ENCODE results near the gene RASAL2. TPM values are rescaled to one million over a fixed set of nuclear protein-coding genes. Genes with fewer than 3 reads are reported as not detected.
A peak's percentile ranks its signal among the peaks of the same experiment; 100 is the strongest.

The RASAL2 gene
- total RNA-seq, 1 donor from 2014 or later, result 35.7 TPM

DNA sequence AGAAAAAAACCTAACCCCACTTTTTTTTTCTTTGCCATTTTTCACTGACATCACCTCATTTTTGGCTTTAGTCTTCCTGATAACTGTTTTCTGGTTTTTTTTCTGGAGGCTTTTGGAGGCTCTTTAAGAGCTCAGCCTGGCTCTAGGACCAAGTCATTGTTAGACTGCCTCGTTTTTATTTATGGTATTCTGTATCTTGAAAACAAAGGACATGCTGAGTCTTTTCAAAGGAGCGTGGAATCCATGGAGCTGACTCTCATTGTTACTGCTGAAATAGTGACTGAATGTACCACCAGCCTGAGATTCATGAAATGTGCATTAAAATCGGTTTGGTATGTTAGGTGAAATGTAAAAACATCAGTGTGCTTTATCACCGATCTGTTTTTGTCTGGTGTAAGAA lies 28.0 kb downstream of the RASAL2 start:
- H3K36me3 Mint-ChIP-seq, result peaks cover 18% of the 10 kb centered on the region
- no peak for DNase-seq (ENCODE audit: low spot score in 2 of 2, unreplicated experiment in 2 of 2)
- peaks cover 20% of the 10 kb centered on the region for H3K9me3 Mint-ChIP-seq
- H3K27me3 Mint-ChIP-seq (ENCODE audit: low read depth), result no peaks in the 10 kb centered on the region
- TF ChIP-seq, protein P1, sequence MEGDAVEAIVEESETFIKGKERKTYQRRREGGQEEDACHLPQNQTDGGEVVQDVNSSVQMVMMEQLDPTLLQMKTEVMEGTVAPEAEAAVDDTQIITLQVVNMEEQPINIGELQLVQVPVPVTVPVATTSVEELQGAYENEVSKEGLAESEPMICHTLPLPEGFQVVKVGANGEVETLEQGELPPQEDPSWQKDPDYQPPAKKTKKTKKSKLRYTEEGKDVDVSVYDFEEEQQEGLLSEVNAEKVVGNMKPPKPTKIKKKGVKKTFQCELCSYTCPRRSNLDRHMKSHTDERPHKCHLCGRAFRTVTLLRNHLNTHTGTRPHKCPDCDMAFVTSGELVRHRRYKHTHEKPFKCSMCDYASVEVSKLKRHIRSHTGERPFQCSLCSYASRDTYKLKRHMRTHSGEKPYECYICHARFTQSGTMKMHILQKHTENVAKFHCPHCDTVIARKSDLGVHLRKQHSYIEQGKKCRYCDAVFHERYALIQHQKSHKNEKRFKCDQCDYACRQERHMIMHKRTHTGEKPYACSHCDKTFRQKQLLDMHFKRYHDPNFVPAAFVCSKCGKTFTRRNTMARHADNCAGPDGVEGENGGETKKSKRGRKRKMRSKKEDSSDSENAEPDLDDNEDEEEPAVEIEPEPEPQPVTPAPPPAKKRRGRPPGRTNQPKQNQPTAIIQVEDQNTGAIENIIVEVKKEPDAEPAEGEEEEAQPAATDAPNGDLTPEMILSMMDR (IDR thresholded peaks at IDR 0.05; ENCODE audit: unreplicated experiment), result no peak
- H3K4me1 Mint-ChIP-seq, result peaks cover 19% of the 10 kb centered on the region
- H3K27ac Mint-ChIP-seq, result peak overlapping the region; percentile 74
- H3K4me3 Mint-ChIP-seq, result no peak overlapping the region

DNA sequence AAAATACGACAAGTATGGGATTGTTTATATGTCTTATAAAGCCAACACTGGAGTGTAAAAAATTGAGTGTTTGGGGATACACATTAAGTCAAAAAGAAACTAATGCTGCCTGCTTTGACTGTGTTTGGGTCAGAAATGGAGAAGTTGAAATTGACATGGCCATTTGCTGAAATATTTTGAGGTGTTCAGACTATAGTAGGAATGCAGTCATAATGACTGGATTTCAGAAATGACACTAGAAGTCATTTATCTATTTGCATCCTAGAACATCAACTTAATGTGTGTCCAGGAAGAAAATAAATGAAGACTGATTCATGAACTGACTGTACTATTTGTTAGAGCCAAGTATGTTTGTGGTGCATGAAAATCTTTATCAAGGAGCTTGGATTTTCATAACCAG lies 28.4 kb downstream of the RASAL2 start:
- Mint-ChIP-seq H3K27ac (peak overlapping the region; percentile 74), H3K4me1 (peaks cover 22% of the 10 kb centered on the region), H3K9me3 (peaks cover 20% of the 10 kb centered on the region), H3K4me3 (no peak overlapping the region), H3K36me3 (peaks cover 18% of the 10 kb centered on the region), H3K27me3 (ENCODE audit: low read depth) (no peaks in the 10 kb centered on the region)
- TF ChIP-seq, protein P1 (IDR thresholded peaks at IDR 0.05; ENCODE audit: unreplicated experiment), result no peak
- DNase-seq (ENCODE audit: low spot score in 2 of 2, unreplicated experiment in 2 of 2), result no peak

DNA sequence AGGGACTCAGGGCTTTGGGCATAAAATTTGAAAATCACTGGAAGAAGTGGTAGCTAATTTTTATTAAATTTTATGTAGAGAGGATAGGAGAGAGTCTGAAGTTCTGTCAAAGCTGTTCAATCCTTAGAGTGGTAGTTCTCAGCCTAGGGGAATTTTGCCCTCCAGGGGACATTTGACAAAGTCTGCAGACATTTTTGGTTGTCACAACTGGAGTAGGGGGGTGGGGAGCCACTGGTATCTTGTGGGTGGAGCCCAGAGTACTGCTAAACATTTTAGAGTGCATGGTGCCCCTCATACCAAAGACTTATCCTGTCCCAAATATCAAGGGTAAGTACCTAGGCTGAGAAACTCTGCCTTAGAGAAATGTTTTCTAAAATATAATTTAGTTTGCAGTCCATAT lies 30.2 kb downstream of the RASAL2 start:
- Mint-ChIP-seq H3K9me3 (peaks cover 20% of the 10 kb centered on the region), H3K27ac (no peak overlapping the region), H3K36me3 (peaks cover 18% of the 10 kb centered on the region), H3K27me3 (ENCODE audit: low read depth) (no peaks in the 10 kb centered on the region), H3K4me1 (peaks cover 27% of the 10 kb centered on the region), H3K4me3 (no peak overlapping the region)
- no peak for DNase-seq (ENCODE audit: low spot score in 2 of 2, unreplicated experiment in 2 of 2)
- TF ChIP-seq, protein P1 (IDR thresholded peaks at IDR 0.05; ENCODE audit: unreplicated experiment), result no peak

DNA sequence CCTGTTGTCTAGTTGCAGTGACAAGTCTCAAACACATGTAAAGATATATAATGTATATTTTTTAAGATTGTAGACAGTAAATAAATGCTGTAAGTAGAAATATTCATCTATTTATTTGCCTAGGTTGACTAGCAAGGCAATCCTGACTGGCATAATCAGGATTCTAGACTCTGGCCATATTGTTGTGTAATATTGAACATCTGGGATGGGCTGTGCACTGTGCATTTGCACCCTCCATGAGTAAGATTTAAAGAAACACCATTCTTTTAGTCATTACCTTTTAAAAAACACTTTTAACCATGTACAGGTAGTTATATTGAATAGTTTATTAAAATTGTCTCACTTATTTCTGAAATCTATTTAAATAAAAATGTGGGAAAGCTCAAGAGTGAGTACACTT lies 32.4 kb downstream of the RASAL2 start:
- peaks cover 27% of the 10 kb centered on the region for H3K4me1 Mint-ChIP-seq
- H3K4me3 Mint-ChIP-seq, result no peak overlapping the region
- no peak for DNase-seq (ENCODE audit: low spot score in 2 of 2, unreplicated experiment in 2 of 2)
- H3K36me3 Mint-ChIP-seq, result peaks cover 3% of the 10 kb centered on the region
- no peaks in the 10 kb centered on the region for H3K27me3 Mint-ChIP-seq (ENCODE audit: low read depth)
- no peaks in the 10 kb centered on the region for H3K9me3 Mint-ChIP-seq
- H3K27ac Mint-ChIP-seq, result peak overlapping the region; percentile 75
- TF ChIP-seq, protein P1 (IDR thresholded peaks at IDR 0.05; ENCODE audit: unreplicated experiment), result no peak

DNA sequence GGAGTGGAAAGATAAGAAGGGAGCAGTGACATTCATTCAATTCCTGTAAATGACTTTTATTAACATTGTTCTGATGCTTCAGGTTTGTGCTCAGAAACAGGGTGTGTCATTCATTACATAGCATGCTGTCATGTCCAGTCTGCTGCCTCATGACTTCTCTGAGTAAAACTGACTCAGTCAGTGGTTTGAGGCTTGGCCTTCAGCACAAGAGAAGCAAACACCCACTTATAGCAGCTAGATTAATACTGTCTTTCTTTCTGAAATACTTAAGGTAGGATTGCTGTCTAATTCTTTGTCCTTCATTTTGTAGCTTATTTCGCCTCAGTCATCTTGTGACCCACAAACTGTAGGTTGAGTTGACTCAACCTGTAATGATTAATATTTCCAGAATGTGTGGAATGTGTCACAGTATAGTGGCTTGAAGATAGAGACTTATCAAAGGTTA lies 32.9 kb downstream of the RASAL2 start:
- H3K4me1 Mint-ChIP-seq, result peaks cover 25% of the 10 kb centered on the region
- H3K9me3 Mint-ChIP-seq, result no peaks in the 10 kb centered on the region
- TF ChIP-seq, protein P1 (IDR thresholded peaks at IDR 0.05; ENCODE audit: unreplicated experiment), result no peak
- no peak for DNase-seq (ENCODE audit: low spot score in 2 of 2, unreplicated experiment in 2 of 2)
- no peaks in the 10 kb centered on the region for H3K27me3 Mint-ChIP-seq (ENCODE audit: low read depth)
- H3K36me3 Mint-ChIP-seq, result peaks cover 2% of the 10 kb centered on the region
- H3K4me3 Mint-ChIP-seq, result no peak overlapping the region
- peak overlapping the region; percentile 75 for H3K27ac Mint-ChIP-seq

Data from mesothelial cell of epicardium (in vitro differentiated cells).